WTC11 (cell line): ENCODE measurements around the gene MAPK8IP2. TPM values are rescaled to one million over a fixed set of nuclear protein-coding genes. Genes with fewer than 3 reads are reported as not detected.

Experiments
- ATAC-seq: fragments of 200-7000 bp; cut with Tn5 transposase; 2 replicates; pipeline ENCODE4 v1.10.0; 2021; ENCODE audit warnings: mild to moderate bottlenecking, moderate library complexity
- CTCF ChIA-PET: fragments of 300-600 bp; sonication (Branson Sonifier 250); formaldehyde crosslinking; loops from one replicate; lab custom pipeline; 2021; ENCODE audit warnings: antibody characterized with exemption; lab: Charles Lee
- POLR2A ChIA-PET: fragments of 350-600 bp; sonication (Branson Sonifier 250); formaldehyde crosslinking; loops from one replicate; lab custom pipeline; 2021; ENCODE audit warnings: antibody characterized with exemption; lab: Charles Lee
- DNase-seq: peaks from one replicate; pipeline ENCODE4 v3.0.0; 2021; ENCODE audit warnings: low spot score
- H3K27ac Mint-ChIP-seq: 2 replicates; pipeline ENCODE4 v1.8.0; 2021; ENCODE audit warnings: mixed read lengths
- H3K27me3 Mint-ChIP-seq: 2 replicates; pipeline ENCODE4 v1.8.0; 2021; ENCODE audit warnings: low read depth, mild to moderate bottlenecking, moderate library complexity, mixed read lengths
- H3K36me3 Mint-ChIP-seq: 2 replicates; pipeline ENCODE4 v1.8.0; 2021; ENCODE audit warnings: mixed read lengths
- H3K4me1 Mint-ChIP-seq: 2 replicates; pipeline ENCODE4 v1.8.0; 2022; ENCODE audit warnings: mixed read lengths
- H3K4me3 Mint-ChIP-seq: 2 replicates; pipeline ENCODE4 v1.8.0; 2021; ENCODE audit warnings: mild to moderate bottlenecking, moderate library complexity, mixed read lengths
- H3K9me3 Mint-ChIP-seq: 2 replicates; pipeline ENCODE4 v1.8.0; 2021; ENCODE audit warnings: mixed read lengths
- CREB1 ChIP-seq: sonication (generic); formaldehyde crosslinking; IDR thresholded peaks from 2 replicates; pipeline ENCODE4 v1.8.0; 2023; ENCODE audit warnings: mild to moderate bottlenecking, missing genetic modification reagents
- CREM ChIP-seq: sonication (generic); formaldehyde crosslinking; IDR thresholded peaks from 2 replicates; pipeline ENCODE4 v1.8.1; 2022; ENCODE audit warnings: mild to moderate bottlenecking, missing genetic modification reagents, moderate library complexity
- E2F1 ChIP-seq: sonication (generic); formaldehyde crosslinking; IDR thresholded peaks from 2 replicates; pipeline ENCODE4 v1.8.0; 2022; ENCODE audit warnings: mild to moderate bottlenecking, missing genetic modification reagents
- E2F5 ChIP-seq: sonication (generic); formaldehyde crosslinking; IDR thresholded peaks from 2 replicates; pipeline ENCODE4 v1.8.1; 2022; ENCODE audit warnings: mild to moderate bottlenecking, moderate library complexity, missing genetic modification reagents
- EMX1 ChIP-seq: fragments of 250-450 bp; sonication (Bioruptor Pico); IDR thresholded peaks from 2 replicates; pipeline ENCODE4 v1.8.0; 2021; ENCODE audit warnings: mild to moderate bottlenecking
- ERG ChIP-seq: fragments of 250-450 bp; sonication (Bioruptor Pico); IDR thresholded peaks from 2 replicates; pipeline ENCODE4 v1.8.0; 2021; ENCODE audit warnings: mild to moderate bottlenecking
- HMGA2 ChIP-seq: fragments of 250-450 bp; sonication (Bioruptor Pico); IDR thresholded peaks from 2 replicates; pipeline ENCODE4 v1.4.0; 2021; ENCODE audit warnings: mild to moderate bottlenecking, moderate library complexity
- JUN ChIP-seq: sonication (generic); formaldehyde crosslinking; IDR thresholded peaks from 2 replicates; pipeline ENCODE4 v1.8.0; 2023; ENCODE audit warnings: mild to moderate bottlenecking, missing genetic modification reagents
- MAX ChIP-seq: sonication (generic); formaldehyde crosslinking; IDR thresholded peaks from 2 replicates; pipeline ENCODE4 v1.8.0; 2022; ENCODE audit warnings: mild to moderate bottlenecking, missing genetic modification reagents
- NFATC4 ChIP-seq: fragments of 250-450 bp; sonication (Bioruptor Pico); IDR thresholded peaks from 2 replicates; pipeline ENCODE4 v1.9.0; 2021; ENCODE audit warnings: mild to moderate bottlenecking
- NFYB ChIP-seq: sonication (generic); formaldehyde crosslinking; conservative IDR thresholded peaks from 2 replicates; pipeline ENCODE4 v1.8.0; 2022; ENCODE audit warnings: low read depth, missing genetic modification reagents
- SMAD3 ChIP-seq: sonication (generic); formaldehyde crosslinking; IDR thresholded peaks from 2 replicates; pipeline ENCODE4 v1.8.0; 2022; ENCODE audit warnings: missing genetic modification reagents, mild to moderate bottlenecking, borderline replicate concordance
- SP1 ChIP-seq: sonication (generic); formaldehyde crosslinking; conservative IDR thresholded peaks from 2 replicates; pipeline ENCODE4 v1.8.1; 2022; ENCODE audit warnings: missing genetic modification reagents
- ZBTB21 ChIP-seq: sonication (generic); formaldehyde crosslinking; IDR thresholded peaks from 2 replicates; pipeline ENCODE4 v1.8.1; 2023; ENCODE audit warnings: mild to moderate bottlenecking, missing genetic modification reagents, borderline replicate concordance
- ZBTB43 ChIP-seq: sonication (generic); formaldehyde crosslinking; IDR thresholded peaks from 2 replicates; pipeline ENCODE4 v1.8.1; 2023; ENCODE audit warnings: mild to moderate bottlenecking, missing genetic modification reagents
- ZMAT4 ChIP-seq: fragments of 250-450 bp; sonication (Bioruptor Pico); IDR thresholded peaks from 2 replicates; pipeline ENCODE4 v1.9.0; 2021; ENCODE audit warnings: mild to moderate bottlenecking
- ZNF121 ChIP-seq: sonication (generic); formaldehyde crosslinking; IDR thresholded peaks from 2 replicates; pipeline ENCODE4 v1.8.0; 2023; ENCODE audit warnings: missing genetic modification reagents
- ZNF219 ChIP-seq: sonication (generic); formaldehyde crosslinking; IDR thresholded peaks from 2 replicates; pipeline ENCODE4 v1.8.0; 2023; ENCODE audit warnings: missing genetic modification reagents, mild to moderate bottlenecking, borderline replicate concordance
- ZNF232 ChIP-seq: sonication (generic); formaldehyde crosslinking; IDR thresholded peaks from 2 replicates; pipeline ENCODE4 v1.8.0; 2022; ENCODE audit warnings: mild to moderate bottlenecking, missing genetic modification reagents
- ZNF263 ChIP-seq: sonication (generic); formaldehyde crosslinking; IDR thresholded peaks from 2 replicates; pipeline ENCODE4 v1.8.1; 2022; ENCODE audit warnings: low read depth, mild to moderate bottlenecking, moderate library complexity, missing genetic modification reagents
- ZNF317 ChIP-seq: sonication (generic); formaldehyde crosslinking; IDR thresholded peaks from 2 replicates; pipeline ENCODE4 v1.8.1; 2023; ENCODE audit warnings: low read depth, mild to moderate bottlenecking, moderate library complexity, missing genetic modification reagents, borderline replicate concordance
- ZNF416 ChIP-seq: fragments of 250-450 bp; sonication (Bioruptor Pico); IDR thresholded peaks from 2 replicates; pipeline ENCODE4 v1.9.0; 2021; ENCODE audit warnings: mild to moderate bottlenecking, inconsistent platforms
- total RNA-seq: library from RNA; stranded (reverse); gene quantifications from 3 replicates; pipeline ENCODE4 v1.2.3, GENCODE V29; 2021
- TF ChIP-seq, protein P1 (sequence below): sonication (generic); formaldehyde crosslinking; IDR thresholded peaks from 2 replicates; pipeline ENCODE4 v1.8.1; 2023; ENCODE audit warnings: mild to moderate bottlenecking, moderate library complexity, missing genetic modification reagents
- TF ChIP-seq, protein P2 (sequence below): sonication (generic); formaldehyde crosslinking; IDR thresholded peaks from 2 replicates; pipeline ENCODE4 v1.8.1; 2023; ENCODE audit warnings: mild to moderate bottlenecking, missing genetic modification reagents, moderate library complexity
- TF ChIP-seq, protein P3 (sequence below): fragments of 250-450 bp; sonication (Bioruptor Pico); IDR thresholded peaks from 2 replicates; pipeline ENCODE4 v1.9.0; 2021; ENCODE audit warnings: mild to moderate bottlenecking

MAPK8IP2 gene
- total RNA-seq, 1 experiment from 2014 or later: 4.9 TPM

GRCh38 chr22:50574383-50574755 lies 26.2 kb upstream of the MAPK8IP2 start:
- H3K4me1 Mint-ChIP-seq: no peaks in the 10 kb centered on the region
- ATAC-seq: no peak
- H3K9me3 Mint-ChIP-seq: no peaks in the 10 kb centered on the region
- H3K36me3 Mint-ChIP-seq: peaks cover 24% of the 10 kb centered on the region
- DNase-seq: no peak
- H3K27me3 Mint-ChIP-seq: no peaks in the 10 kb centered on the region
- POLR2A ChIA-PET: no interaction called here
- H3K4me3 Mint-ChIP-seq: no peak overlapping the region
- CTCF ChIA-PET: interaction anchor here (1.1 to 5.0 kb wide), 4 partner anchors 11 to 52 kb away, joined by 3 to 25 read pairs (median 6); partner anchors contain the start of genes SCO2 and SYCE3
- H3K27ac Mint-ChIP-seq: no peak overlapping the region
- TF ChIP-seq ZBTB43 (CRISPR knock-in tag) (no peak), HMGA2 (CRISPR knock-in tag) (no peak), ZNF317 (no peak), ZNF232 (CRISPR knock-in tag) (no peak), SMAD3 (no peak), E2F5 (CRISPR knock-in tag) (no peak), ZMAT4 (CRISPR knock-in tag) (no peak), SP1 (CRISPR knock-in tag) (no peak), ZNF263 (CRISPR knock-in tag) (no peak), E2F1 (CRISPR knock-in tag) (no peak), CREM (CRISPR knock-in tag) (no peak), CREB1 (CRISPR knock-in tag) (no peak), ZBTB21 (CRISPR knock-in tag) (no peak), ZNF219 (CRISPR knock-in tag) (no peak), JUN (no peak), NFYB (no peak)
- TF ChIP-seq, protein P1, sequence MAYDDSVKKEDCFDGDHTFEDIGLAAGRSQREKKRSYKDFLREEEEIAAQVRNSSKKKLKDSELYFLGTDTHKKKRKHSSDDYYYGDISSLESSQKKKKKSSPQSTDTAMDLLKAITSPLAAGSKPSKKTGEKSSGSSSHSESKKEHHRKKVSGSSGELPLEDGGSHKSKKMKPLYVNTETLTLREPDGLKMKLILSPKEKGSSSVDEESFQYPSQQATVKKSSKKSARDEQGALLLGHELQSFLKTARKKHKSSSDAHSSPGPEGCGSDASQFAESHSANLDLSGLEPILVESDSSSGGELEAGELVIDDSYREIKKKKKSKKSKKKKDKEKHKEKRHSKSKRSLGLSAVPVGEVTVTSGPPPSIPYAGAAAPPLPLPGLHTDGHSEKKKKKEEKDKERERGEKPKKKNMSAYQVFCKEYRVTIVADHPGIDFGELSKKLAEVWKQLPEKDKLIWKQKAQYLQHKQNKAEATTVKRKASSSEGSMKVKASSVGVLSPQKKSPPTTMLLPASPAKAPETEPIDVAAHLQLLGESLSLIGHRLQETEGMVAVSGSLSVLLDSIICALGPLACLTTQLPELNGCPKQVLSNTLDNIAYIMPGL (CRISPR knock-in tag): no peak
- TF ChIP-seq, protein P2, sequence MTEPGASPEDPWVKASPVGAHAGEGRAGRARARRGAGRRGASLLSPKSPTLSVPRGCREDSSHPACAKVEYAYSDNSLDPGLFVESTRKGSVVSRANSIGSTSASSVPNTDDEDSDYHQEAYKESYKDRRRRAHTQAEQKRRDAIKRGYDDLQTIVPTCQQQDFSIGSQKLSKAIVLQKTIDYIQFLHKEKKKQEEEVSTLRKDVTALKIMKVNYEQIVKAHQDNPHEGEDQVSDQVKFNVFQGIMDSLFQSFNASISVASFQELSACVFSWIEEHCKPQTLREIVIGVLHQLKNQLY (CRISPR knock-in tag): no peak

DNA sequence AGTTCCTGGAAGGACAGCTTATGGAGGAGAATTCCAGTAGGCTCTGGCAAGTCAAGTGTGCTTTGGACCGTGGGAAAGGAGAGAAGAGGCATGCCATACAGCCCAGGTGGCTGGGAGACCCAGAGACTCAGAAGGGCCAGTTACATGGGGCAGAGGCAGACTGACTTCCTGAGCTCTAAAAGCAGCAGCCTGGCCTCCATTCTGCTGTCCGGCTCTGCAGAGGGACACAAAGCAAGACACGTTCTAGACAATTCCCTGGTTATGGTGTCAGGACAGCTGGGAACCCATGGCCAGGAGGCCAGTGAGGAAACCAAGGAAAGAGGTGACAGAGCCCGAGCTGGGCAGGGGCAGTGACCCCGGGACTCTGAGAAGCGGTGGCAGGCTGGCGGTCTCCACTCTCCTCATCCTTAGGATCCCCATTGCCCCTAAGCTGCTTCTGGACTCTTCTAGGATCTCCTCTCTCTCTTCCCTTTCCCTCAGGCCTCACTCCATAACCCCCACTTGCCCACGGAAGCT lies 25.1 kb upstream of the MAPK8IP2 start:
- Mint-ChIP-seq H3K4me3 (no peak overlapping the region), H3K9me3 (no peaks in the 10 kb centered on the region), H3K27me3 (no peaks in the 10 kb centered on the region), H3K4me1 (no peaks in the 10 kb centered on the region), H3K27ac (no peak overlapping the region), H3K36me3 (peaks cover 22% of the 10 kb centered on the region)
- POLR2A ChIA-PET: no interaction called here
- no peak for DNase-seq
- no peak for ATAC-seq
- CTCF ChIA-PET: interaction anchor here (0.8 to 5.0 kb wide), 14 partner anchors 9 to 124 kb away, joined by 3 to 25 read pairs (median 4); partner anchors contain the start of genes SCO2 and SYCE3
- TF ChIP-seq ZNF121 (CRISPR knock-in tag): no peak
- no peak for TF ChIP-seq ZNF416
- no peak for TF ChIP-seq ERG (CRISPR knock-in tag)
- no peak for TF ChIP-seq E2F1 (CRISPR knock-in tag)
- TF ChIP-seq, protein P3, sequence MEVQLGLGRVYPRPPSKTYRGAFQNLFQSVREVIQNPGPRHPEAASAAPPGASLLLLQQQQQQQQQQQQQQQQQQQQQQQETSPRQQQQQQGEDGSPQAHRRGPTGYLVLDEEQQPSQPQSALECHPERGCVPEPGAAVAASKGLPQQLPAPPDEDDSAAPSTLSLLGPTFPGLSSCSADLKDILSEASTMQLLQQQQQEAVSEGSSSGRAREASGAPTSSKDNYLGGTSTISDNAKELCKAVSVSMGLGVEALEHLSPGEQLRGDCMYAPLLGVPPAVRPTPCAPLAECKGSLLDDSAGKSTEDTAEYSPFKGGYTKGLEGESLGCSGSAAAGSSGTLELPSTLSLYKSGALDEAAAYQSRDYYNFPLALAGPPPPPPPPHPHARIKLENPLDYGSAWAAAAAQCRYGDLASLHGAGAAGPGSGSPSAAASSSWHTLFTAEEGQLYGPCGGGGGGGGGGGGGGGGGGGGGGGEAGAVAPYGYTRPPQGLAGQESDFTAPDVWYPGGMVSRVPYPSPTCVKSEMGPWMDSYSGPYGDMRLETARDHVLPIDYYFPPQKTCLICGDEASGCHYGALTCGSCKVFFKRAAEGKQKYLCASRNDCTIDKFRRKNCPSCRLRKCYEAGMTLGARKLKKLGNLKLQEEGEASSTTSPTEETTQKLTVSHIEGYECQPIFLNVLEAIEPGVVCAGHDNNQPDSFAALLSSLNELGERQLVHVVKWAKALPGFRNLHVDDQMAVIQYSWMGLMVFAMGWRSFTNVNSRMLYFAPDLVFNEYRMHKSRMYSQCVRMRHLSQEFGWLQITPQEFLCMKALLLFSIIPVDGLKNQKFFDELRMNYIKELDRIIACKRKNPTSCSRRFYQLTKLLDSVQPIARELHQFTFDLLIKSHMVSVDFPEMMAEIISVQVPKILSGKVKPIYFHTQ (CRISPR knock-in tag): no peak
- TF ChIP-seq ZNF232 (CRISPR knock-in tag): no peak
- no peak for TF ChIP-seq EMX1 (CRISPR knock-in tag)
- no peak for TF ChIP-seq SP1 (CRISPR knock-in tag)
- no peak for TF ChIP-seq MAX (CRISPR knock-in tag)
- no peak for TF ChIP-seq NFATC4 (CRISPR knock-in tag)
